PC-9 (cell line): ENCODE results near the gene MMP21. TPM values are rescaled to one million over a fixed set of nuclear protein-coding genes. Genes with fewer than 3 reads are reported as not detected.

Experiments
- BruUV-seq: library from RNA; stranded (reverse); fragments of 400-500 nt; replicated peaks from 2 replicates; lab custom pipeline; 2021; lab: Mats Ljungman, UMichigan
- CTCF ChIA-PET: fragments of 300-600 bp; sonication (Branson Sonifier 250); formaldehyde crosslinking; loops from one replicate; lab custom pipeline; 2022; ENCODE audit warnings: antibody characterized with exemption; lab: Charles Lee
- POLR2A ChIA-PET: fragments of 300-600 bp; sonication (Branson Sonifier 250); formaldehyde crosslinking; loops from one replicate; lab custom pipeline; 2022; ENCODE audit warnings: antibody characterized with exemption; ENCODE audit not compliant: unreplicated experiment; lab: Charles Lee
- DNase-seq, 2 experiments: peaks; one replicate each; pipeline versions ENCODE4 v3.0.0 to v3.0.0-alpha.2; 2015 to 2022; ENCODE audit warnings: mixed read lengths in 1 of 2
- H2AFZ ChIP-seq: fragments of 200-600 bp; sonication (generic); 2 replicates; pipeline ENCODE4 v1.8.1; 2017; ENCODE audit warnings: antibody characterized with exemption
- H3F3A ChIP-seq: fragments of 200-600 bp; sonication (generic); 2 replicates; pipeline ENCODE4 v1.8.1; 2017; ENCODE audit warnings: antibody characterized with exemption, mild to moderate bottlenecking, low read depth; ENCODE audit not compliant: insufficient read depth
- H3K27ac ChIP-seq: fragments of 200-600 bp; sonication (generic); 2 replicates; pipeline ENCODE4 v1.6.1; 2016; ENCODE audit warnings: mixed run types
- H3K27me3 ChIP-seq: fragments of 200-600 bp; sonication (generic); 2 replicates; pipeline ENCODE4 v1.6.1; 2016; ENCODE audit warnings: low read depth, mixed run types; ENCODE audit not compliant: insufficient read depth
- H3K36me3 ChIP-seq: fragments of 200-600 bp; sonication (generic); 2 replicates; pipeline ENCODE4 v1.6.1; 2016; ENCODE audit warnings: low read depth, mixed run types
- H3K4me1 ChIP-seq: fragments of 200-600 bp; sonication (generic); replicated peaks from 2 replicates; pipeline ENCODE4 v1.6.1; 2016; ENCODE audit warnings: mixed run types; ENCODE audit not compliant: insufficient read depth
- H3K4me2 ChIP-seq: fragments of 200-600 bp; sonication (generic); 2 replicates; pipeline ENCODE4 v1.6.1; 2017; ENCODE audit warnings: mixed run types
- H3K4me3 ChIP-seq: fragments of 200-600 bp; sonication (generic); 2 replicates; pipeline ENCODE4 v1.6.1; 2016; ENCODE audit warnings: mixed run types
- H3K79me2 ChIP-seq: fragments of 200-600 bp; sonication (generic); 2 replicates; pipeline ENCODE4 v1.6.1; 2017; ENCODE audit warnings: low read depth, mixed run types
- H3K9me2 ChIP-seq: fragments of 200-600 bp; sonication (generic); 2 replicates; pipeline ENCODE4 v1.8.1; 2017; ENCODE audit warnings: mild to moderate bottlenecking; ENCODE audit not compliant: insufficient read depth
- H3K9me3 ChIP-seq: fragments of 200-600 bp; sonication (generic); 2 replicates; pipeline ENCODE4 v1.8.1; 2016; ENCODE audit warnings: low read depth; ENCODE audit not compliant: insufficient read depth
- H4K20me1 ChIP-seq: fragments of 200-600 bp; sonication (generic); 2 replicates; pipeline ENCODE4 v1.8.1; 2017; ENCODE audit not compliant: insufficient read depth
- CTCF ChIP-seq: fragments of 200-600 bp; sonication (generic); conservative IDR thresholded peaks from 2 replicates; pipeline ENCODE4 v1.6.1; 2017; ENCODE audit warnings: mixed run types, antibody characterized with exemption, mild to moderate bottlenecking, moderate library complexity
- EZH2 ChIP-seq: fragments of 200-600 bp; sonication (generic); IDR thresholded peaks from 2 replicates; pipeline ENCODE4 v1.8.0; 2017; ENCODE audit warnings: antibody characterized with exemption, low read depth
- intact Hi-C: fragments of 100-400 bp; cut with micrococcal nuclease; formaldehyde crosslinking; loops from one replicate; pipeline ENCODE4 v1.10.0; 2022; ENCODE audit not compliant: unreplicated experiment
- total RNA-seq: library from RNA; stranded (reverse); gene quantifications from 2 replicates; pipeline ENCODE4 v1.2.3, GENCODE V29; 2021

MMP21 gene
- total RNA-seq, 1 experiment from 2014 or later: not detected

- Histone ChIP-seq H3F3A (no peaks in the 10 kb centered on the region), H3K27me3 (no peaks in the 10 kb centered on the region), H4K20me1 (no peaks in the 10 kb centered on the region), H3K27ac (no peak overlapping the region), H2AFZ (no peak overlapping the region), H3K79me2 (no peaks in the 10 kb centered on the region), H3K9me2 (no peaks in the 10 kb centered on the region), H3K9me3 (no peaks in the 10 kb centered on the region), H3K4me1 (no peaks in the 10 kb centered on the region), H3K36me3 (no peaks in the 10 kb centered on the region), H3K4me2 (no peak overlapping the region), H3K4me3 (no peak overlapping the region)
- no peak for DNase-seq
- TF ChIP-seq CTCF (no peak), EZH2 (no peak)
- BruUV-seq: no TSS peak
- CTCF ChIA-PET: no interaction called here
- POLR2A ChIA-PET: no interaction called here
- intact Hi-C loops: no loop called here
These were observed 6.4 kb upstream of the MMP21 start for GRCh38 chr10:125782054-125782453.

DNA sequence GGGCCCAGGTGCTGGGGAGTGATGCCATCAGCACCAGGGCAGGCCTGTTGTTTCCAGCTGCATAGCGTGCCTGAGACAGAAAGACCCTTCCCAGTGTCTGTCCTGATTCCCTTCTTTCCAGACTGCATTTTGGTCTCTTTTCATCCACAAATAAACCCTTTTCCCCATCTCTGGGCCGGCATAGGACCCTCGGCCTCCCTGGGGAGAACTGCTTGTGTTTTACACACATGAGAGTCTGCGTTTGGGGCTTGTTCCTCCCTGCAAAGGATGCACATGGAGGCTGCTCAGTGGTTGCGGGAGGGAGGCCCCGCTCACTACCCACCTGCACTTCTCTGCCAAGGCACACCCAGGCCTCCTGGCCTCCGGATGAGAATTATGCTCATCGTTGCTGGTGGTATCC is 5.8 kb upstream of the MMP21 start:
- Histone ChIP-seq H4K20me1 (no peaks in the 10 kb centered on the region), H3K4me3 (no peak overlapping the region), H3K4me1 (no peaks in the 10 kb centered on the region), H3K27me3 (no peaks in the 10 kb centered on the region), H2AFZ (no peak overlapping the region), H3F3A (no peaks in the 10 kb centered on the region), H3K36me3 (no peaks in the 10 kb centered on the region), H3K79me2 (no peaks in the 10 kb centered on the region), H3K27ac (no peak overlapping the region), H3K4me2 (no peak overlapping the region), H3K9me3 (no peaks in the 10 kb centered on the region), H3K9me2 (no peaks in the 10 kb centered on the region)
- POLR2A ChIA-PET: no interaction called here
- CTCF ChIA-PET: no interaction called here
- intact Hi-C loops: no loop called here
- TF ChIP-seq EZH2 (no peak), CTCF (no peak)
- no peak for DNase-seq
- BruUV-seq: no TSS peak

DNA sequence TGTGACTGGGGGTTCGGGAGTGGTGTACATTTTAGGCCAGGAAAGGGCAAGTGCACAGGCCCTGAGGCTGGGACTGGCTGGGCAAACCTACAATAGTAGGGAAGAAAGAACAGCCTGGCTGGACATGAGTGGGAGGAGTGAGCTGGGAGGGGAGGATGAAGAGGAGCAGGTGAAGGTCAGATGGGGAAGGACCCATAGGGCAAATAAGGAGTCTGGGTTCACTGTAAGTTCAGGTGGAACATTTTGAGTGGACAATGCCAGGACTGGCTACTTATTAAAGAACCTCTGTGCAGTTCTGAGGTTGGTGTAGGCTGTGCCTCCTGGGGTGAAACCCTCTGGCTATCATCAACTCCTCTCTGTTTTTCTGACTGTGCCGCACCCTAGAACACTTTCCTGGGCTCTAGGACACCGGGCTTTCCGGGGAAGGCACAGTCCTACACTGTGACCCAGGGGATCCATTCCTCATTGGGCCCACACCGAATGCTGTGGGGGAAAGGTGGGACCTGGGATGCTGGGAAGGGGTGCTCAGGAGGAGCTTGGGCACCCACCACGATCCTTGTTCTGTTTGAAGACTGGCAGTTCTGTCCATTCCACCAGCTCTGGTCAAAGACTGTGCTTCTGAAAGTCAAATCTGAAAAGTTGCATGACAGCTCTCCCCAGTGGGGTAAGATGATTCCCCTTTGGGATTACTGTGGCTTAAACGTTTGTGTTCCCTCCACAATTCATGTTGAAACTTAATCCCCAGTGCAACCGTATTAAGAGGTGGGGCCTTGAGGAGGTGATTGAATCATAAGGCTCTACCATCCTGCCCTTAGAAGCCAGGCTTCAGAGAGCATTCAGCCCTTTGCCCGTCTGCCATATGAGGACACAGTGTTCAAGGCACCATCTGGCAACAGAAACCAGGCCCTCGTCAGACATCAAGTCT is 4.0 kb upstream of the MMP21 start:
- ChIA-PET CTCF (no interaction called here), POLR2A (no interaction called here)
- Histone ChIP-seq H3K36me3 (no peaks in the 10 kb centered on the region), H3K9me2 (no peaks in the 10 kb centered on the region), H3K79me2 (no peaks in the 10 kb centered on the region), H2AFZ (no peak overlapping the region), H3K4me1 (no peaks in the 10 kb centered on the region), H4K20me1 (no peaks in the 10 kb centered on the region), H3F3A (no peaks in the 10 kb centered on the region), H3K9me3 (no peaks in the 10 kb centered on the region), H3K4me3 (no peak overlapping the region), H3K27me3 (no peaks in the 10 kb centered on the region), H3K4me2 (no peak overlapping the region), H3K27ac (no peak overlapping the region)
- DNase-seq: no peak
- TF ChIP-seq EZH2 (no peak), CTCF (no peak)
- BruUV-seq: no TSS peak
- intact Hi-C loops: no loop called here
